Astrocyte (in vitro differentiated cells and primary cell): ENCODE measurements around the gene RAB6B. TPM values are rescaled to one million over a fixed set of nuclear protein-coding genes. Genes with fewer than 3 reads are reported as not detected.

Source experiments
- DNase-seq: peaks from one replicate; pipeline ENCODE4 v3.0.0-alpha.2; 2010; ENCODE audit warnings: low read depth
- FAIRE-seq: peaks from 2 replicates; lab custom pipeline; 2011; peaks lifted over from hg19 to GRCh38; lab: Jason Lieb, UNC
- H2AFZ ChIP-seq: 2 replicates; pipeline ENCODE4 v1.6.0; 2012; ENCODE audit warnings: low read depth, low read length, inconsistent platforms
- H3K27ac ChIP-seq: 2 replicates; pipeline ENCODE4 v1.5.1; 2011; ENCODE audit warnings: low read depth, low read length, inconsistent platforms
- H3K27me3 ChIP-seq: 2 replicates; pipeline ENCODE4 v1.6.0; 2011; ENCODE audit warnings: low read length, inconsistent platforms; ENCODE audit not compliant: insufficient read depth
- H3K36me3 ChIP-seq: 2 replicates; pipeline ENCODE4 v1.5.1; 2011; ENCODE audit warnings: low read length, inconsistent platforms; ENCODE audit not compliant: insufficient read depth
- H3K4me1 ChIP-seq: 2 replicates; pipeline ENCODE4 v1.5.1; 2011; ENCODE audit warnings: low read length, inconsistent platforms; ENCODE audit not compliant: insufficient read depth
- H3K4me2 ChIP-seq: 2 replicates; pipeline ENCODE4 v1.6.0; 2012; ENCODE audit warnings: low read length, inconsistent platforms
- H3K4me3 ChIP-seq: 2 replicates; pipeline ENCODE4 v1.5.1; 2011; ENCODE audit warnings: low read depth, mild to moderate bottlenecking, low read length, inconsistent platforms; ENCODE audit not compliant: insufficient read depth
- H3K79me2 ChIP-seq: 2 replicates; pipeline ENCODE4 v1.6.0; 2012; ENCODE audit warnings: mild to moderate bottlenecking, low read length, inconsistent platforms; ENCODE audit not compliant: insufficient read depth
- H3K9ac ChIP-seq: 2 replicates; pipeline ENCODE4 v1.6.0; 2012; ENCODE audit warnings: mild to moderate bottlenecking, low read length, inconsistent platforms
- H3K9me3 ChIP-seq: 2 replicates; pipeline ENCODE4 v1.5.1; 2012; ENCODE audit warnings: low read depth, mild to moderate bottlenecking, low read length, inconsistent platforms; ENCODE audit not compliant: insufficient read depth
- H4K20me1 ChIP-seq: 2 replicates; pipeline ENCODE4 v1.6.0; 2012; ENCODE audit warnings: low read length, inconsistent platforms; ENCODE audit not compliant: insufficient read depth
- H3K27ac Mint-ChIP-seq: one replicate; pipeline ENCODE4 v1.8.0; 2021; ENCODE audit warnings: mild to moderate bottlenecking, mixed read lengths; ENCODE audit not compliant: unreplicated experiment
- H3K27me3 Mint-ChIP-seq: one replicate; pipeline ENCODE4 v1.8.0; 2021; ENCODE audit warnings: low read depth, mixed read lengths; ENCODE audit not compliant: unreplicated experiment
- H3K36me3 Mint-ChIP-seq: one replicate; pipeline ENCODE4 v1.8.0; 2021; ENCODE audit warnings: low read depth, mixed read lengths; ENCODE audit not compliant: unreplicated experiment
- H3K4me1 Mint-ChIP-seq: one replicate; pipeline ENCODE4 v1.8.0; 2021; ENCODE audit warnings: low read depth, mixed read lengths; ENCODE audit not compliant: unreplicated experiment
- H3K4me3 Mint-ChIP-seq: one replicate; pipeline ENCODE4 v1.8.0; 2021; ENCODE audit warnings: mild to moderate bottlenecking, moderate library complexity, mixed read lengths; ENCODE audit not compliant: unreplicated experiment
- H3K9me3 Mint-ChIP-seq: one replicate; pipeline ENCODE4 v1.8.0; 2021; ENCODE audit warnings: mild to moderate bottlenecking, mixed read lengths; ENCODE audit not compliant: unreplicated experiment
- CTCF ChIP-seq: IDR thresholded peaks from 2 replicates; pipeline ENCODE4 v1.5.1; 2011; ENCODE audit warnings: low read depth, mild to moderate bottlenecking, inconsistent platforms, low read length, moderate library complexity; ENCODE audit not compliant: insufficient read depth
- EZH2 ChIP-seq: IDR thresholded peaks from 2 replicates; pipeline ENCODE4 v1.6.1; 2012; ENCODE audit warnings: mild to moderate bottlenecking, low read length, inconsistent platforms; ENCODE audit not compliant: insufficient read depth
- total RNA-seq: library from RNA; stranded (reverse); gene quantifications from 2 replicates; pipeline ENCODE4 v1.2.1, GENCODE V29; 2021

Gene RAB6B
- total RNA-seq, 1 donor from 2014 or later, result 61.8 TPM

GRCh38 chr3:133884054-133884886 is 11.4 kb downstream of the RAB6B start:
- Mint-ChIP-seq H3K36me3 (peaks cover 37% of the 10 kb centered on the region), H3K27ac (no peak overlapping the region), H3K27me3 (peaks cover 1% of the 10 kb centered on the region), H3K9me3 (peaks cover 5% of the 10 kb centered on the region), H3K4me1 (peaks cover 5% of the 10 kb centered on the region), H3K4me3 (no peak overlapping the region)
- no peak overlapping the region for H3K27ac ChIP-seq
- peaks cover 3% of the 10 kb centered on the region for H3K27me3 ChIP-seq
- H3K79me2 ChIP-seq, result no peaks in the 10 kb centered on the region
- no peak overlapping the region for H3K9ac ChIP-seq
- no peaks in the 10 kb centered on the region for H3K36me3 ChIP-seq
- FAIRE-seq (no peak), DNase-seq (no peak)
- no peaks in the 10 kb centered on the region for H4K20me1 ChIP-seq
- no peak for TF ChIP-seq CTCF
- no peak for TF ChIP-seq EZH2
- H3K9me3 ChIP-seq, result no peaks in the 10 kb centered on the region
- no peak overlapping the region for H3K4me3 ChIP-seq
- H3K4me1 ChIP-seq, result no peaks in the 10 kb centered on the region
- no peak overlapping the region for H2AFZ ChIP-seq
- H3K4me2 ChIP-seq, result no peak overlapping the region

DNA sequence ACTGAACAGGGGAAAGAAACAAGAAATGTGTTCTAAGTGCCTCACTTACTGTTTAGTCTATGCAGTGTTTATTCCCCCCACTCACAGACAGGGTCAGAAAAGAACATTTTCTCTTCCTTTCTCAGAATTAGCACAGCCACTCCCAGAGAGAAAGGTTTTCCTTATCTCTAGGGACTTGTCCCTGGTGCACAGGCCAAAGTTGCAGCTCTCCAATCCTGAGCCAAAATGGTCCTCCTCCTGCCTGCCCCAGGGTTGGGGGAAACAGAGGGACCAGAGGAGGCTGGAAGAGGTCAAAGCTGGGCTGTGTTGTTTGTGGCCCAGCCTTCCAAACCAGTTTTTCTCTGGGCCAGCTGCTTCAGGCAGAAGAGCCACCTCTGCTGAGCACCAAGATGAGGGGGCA is 12.0 kb downstream of the RAB6B start:
- Mint-ChIP-seq H3K4me3 (no peak overlapping the region), H3K36me3 (peaks cover 37% of the 10 kb centered on the region), H3K9me3 (peaks cover 5% of the 10 kb centered on the region), H3K27me3 (peaks cover 1% of the 10 kb centered on the region), H3K27ac (no peak overlapping the region), H3K4me1 (peaks cover 5% of the 10 kb centered on the region)
- FAIRE-seq, result no peak
- TF ChIP-seq EZH2 (no peak), CTCF (no peak)
- Histone ChIP-seq H3K27ac (no peak overlapping the region), H3K4me1 (no peaks in the 10 kb centered on the region), H2AFZ (no peak overlapping the region), H3K4me3 (no peak overlapping the region), H3K79me2 (no peaks in the 10 kb centered on the region), H3K27me3 (peaks cover 3% of the 10 kb centered on the region), H3K36me3 (no peaks in the 10 kb centered on the region), H3K4me2 (no peak overlapping the region), H3K9me3 (no peaks in the 10 kb centered on the region), H4K20me1 (no peaks in the 10 kb centered on the region), H3K9ac (no peak overlapping the region)
- no peak for DNase-seq
